ENCODE data around the gene EFHC1.
"Not testable (repeated sequence)": the region's sequence is repeated elsewhere in the genome, so short reads cannot be mapped to it uniquely, and the experiment has no call there.

EFHC1 gene

GRCh38 chr6:52417675-52418111 is 2.4 kb upstream of the EFHC1 start:
- no peaks in the 10 kb centered on the region for H3K27me3 ChIP-seq (ENCODE audit: low read depth, low read length)
- no peak overlapping the region for H3K4me3 ChIP-seq (ENCODE audit: low read depth in 1 of 2, low read length in 2 of 2)
- no peaks in the 10 kb centered on the region for H3K36me3 ChIP-seq (ENCODE audit: control insufficient read depth in 1 of 2, insufficient read depth in 2 of 2, low read length in 2 of 2)
- H3K9me3 ChIP-seq (ENCODE audit: control insufficient read depth in 1 of 2, low read length in 2 of 2) = no peaks in the 10 kb centered on the region
- H3K27ac ChIP-seq (ENCODE audit: low read length) = no peak overlapping the region
- H3K4me1 ChIP-seq (ENCODE audit: control insufficient read depth in 1 of 2, insufficient read depth in 2 of 2, low read length in 2 of 2) = peaks cover 0 to 23% of the 10 kb centered on the region in 2 donors

GRCh38 chr6:52418606-52419005 is 1.5 kb upstream of the EFHC1 start:
- Histone ChIP-seq H3K9me3 (ENCODE audit: control insufficient read depth in 1 of 2, low read length in 2 of 2) (no peaks in the 10 kb centered on the region), H3K4me1 (ENCODE audit: control insufficient read depth in 1 of 2, insufficient read depth in 2 of 2, low read length in 2 of 2) (peaks cover 0 to 23% of the 10 kb centered on the region in 2 donors), H3K27me3 (ENCODE audit: low read depth, low read length) (no peaks in the 10 kb centered on the region), H3K4me3 (ENCODE audit: low read depth in 1 of 2, low read length in 2 of 2) (no peak overlapping the region), H3K36me3 (ENCODE audit: control insufficient read depth in 1 of 2, insufficient read depth in 2 of 2, low read length in 2 of 2) (no peaks in the 10 kb centered on the region), H3K27ac (ENCODE audit: low read length) (no peak overlapping the region)

GRCh38 chr6:52420668-52421358 is 671 bp downstream of the EFHC1 start:
- Histone ChIP-seq H3K9me3 (ENCODE audit: control insufficient read depth in 1 of 2, low read length in 2 of 2) (no peaks in the 10 kb centered on the region), H3K36me3 (ENCODE audit: control insufficient read depth in 1 of 2, insufficient read depth in 2 of 2, low read length in 2 of 2) (peaks cover 0 to 5% of the 10 kb centered on the region in 2 donors), H3K4me3 (ENCODE audit: low read depth in 1 of 2, low read length in 2 of 2) (peak overlapping the region; percentile 96 to 97), H3K27ac (ENCODE audit: low read length) (peak overlapping the region; percentile 82), H3K4me1 (ENCODE audit: control insufficient read depth in 1 of 2, insufficient read depth in 2 of 2, low read length in 2 of 2) (peaks cover 0 to 23% of the 10 kb centered on the region in 2 donors), H3K27me3 (ENCODE audit: low read depth, low read length) (no peaks in the 10 kb centered on the region)

- Histone ChIP-seq H3K4me3 (ENCODE audit: low read depth in 1 of 2, low read length in 2 of 2) (no peak overlapping the region), H3K27me3 (ENCODE audit: low read depth, low read length) (no peaks in the 10 kb centered on the region), H3K27ac (ENCODE audit: low read length) (no peak overlapping the region), H3K9me3 (ENCODE audit: control insufficient read depth in 1 of 2, low read length in 2 of 2) (no peaks in the 10 kb centered on the region), H3K36me3 (ENCODE audit: control insufficient read depth in 1 of 2, insufficient read depth in 2 of 2, low read length in 2 of 2) (peaks cover 0 to 5% of the 10 kb centered on the region in 2 donors), H3K4me1 (ENCODE audit: control insufficient read depth in 1 of 2, insufficient read depth in 2 of 2, low read length in 2 of 2) (peaks cover 0 to 22% of the 10 kb centered on the region in 2 donors)
These were observed 2.0 kb downstream of the EFHC1 start for GRCh38 chr6:52422156-52422555.

- Histone ChIP-seq H3K27me3 (ENCODE audit: low read depth, low read length) (no peaks in the 10 kb centered on the region), H3K36me3 (ENCODE audit: control insufficient read depth in 1 of 2, insufficient read depth in 2 of 2, low read length in 2 of 2) (peaks cover 0 to 5% of the 10 kb centered on the region in 2 donors), H3K9me3 (ENCODE audit: control insufficient read depth in 1 of 2, low read length in 2 of 2) (no peaks in the 10 kb centered on the region), H3K4me1 (ENCODE audit: control insufficient read depth in 1 of 2, insufficient read depth in 2 of 2, low read length in 2 of 2) (peaks cover 0 to 16% of the 10 kb centered on the region in 2 donors), H3K27ac (ENCODE audit: low read length) (no peak overlapping the region), H3K4me3 (ENCODE audit: low read depth in 1 of 2, low read length in 2 of 2) (no peak overlapping the region)
These were observed 3.3 kb downstream of the EFHC1 start for GRCh38 chr6:52423448-52423847.

GRCh38 chr6:52423971-52424381 is 3.8 kb downstream of the EFHC1 start:
- Histone ChIP-seq H3K27ac (ENCODE audit: low read length) (no peak overlapping the region), H3K4me1 (ENCODE audit: control insufficient read depth in 1 of 2, insufficient read depth in 2 of 2, low read length in 2 of 2) (peaks cover 0 to 16% of the 10 kb centered on the region in 2 donors), H3K9me3 (ENCODE audit: control insufficient read depth in 1 of 2, low read length in 2 of 2) (no peaks in the 10 kb centered on the region), H3K27me3 (ENCODE audit: low read depth, low read length) (no peaks in the 10 kb centered on the region), H3K4me3 (ENCODE audit: low read depth in 1 of 2, low read length in 2 of 2) (no peak overlapping the region), H3K36me3 (ENCODE audit: control insufficient read depth in 1 of 2, insufficient read depth in 2 of 2, low read length in 2 of 2) (peaks cover 0 to 5% of the 10 kb centered on the region in 2 donors)

GRCh38 chr6:52424513-52424912 is 4.4 kb downstream of the EFHC1 start:
- H3K36me3 ChIP-seq (ENCODE audit: control insufficient read depth in 1 of 2, insufficient read depth in 2 of 2, low read length in 2 of 2) = peaks cover 0 to 5% of the 10 kb centered on the region in 2 donors
- no peak overlapping the region for H3K4me3 ChIP-seq (ENCODE audit: low read depth in 1 of 2, low read length in 2 of 2)
- H3K27me3 ChIP-seq (ENCODE audit: low read depth, low read length) = no peaks in the 10 kb centered on the region
- H3K4me1 ChIP-seq (ENCODE audit: control insufficient read depth in 1 of 2, insufficient read depth in 2 of 2, low read length in 2 of 2) = peaks cover 0 to 11% of the 10 kb centered on the region in 2 donors
- H3K9me3 ChIP-seq (ENCODE audit: control insufficient read depth in 1 of 2, low read length in 2 of 2) = no peaks in the 10 kb centered on the region
- peak overlapping the region; percentile 41 for H3K27ac ChIP-seq (ENCODE audit: low read length)

- no peaks in the 10 kb centered on the region for H3K9me3 ChIP-seq (ENCODE audit: control insufficient read depth in 1 of 2, low read length in 2 of 2)
- H3K4me1 ChIP-seq (ENCODE audit: control insufficient read depth in 1 of 2, insufficient read depth in 2 of 2, low read length in 2 of 2) = peaks cover 0 to under 1% of the 10 kb centered on the region in 2 donors
- H3K27me3 ChIP-seq (ENCODE audit: low read depth, low read length) = no peaks in the 10 kb centered on the region
- no peak overlapping the region for H3K4me3 ChIP-seq (ENCODE audit: low read depth in 1 of 2, low read length in 2 of 2)
- peaks cover 0 to 9% of the 10 kb centered on the region in 2 donors for H3K36me3 ChIP-seq (ENCODE audit: control insufficient read depth in 1 of 2, insufficient read depth in 2 of 2, low read length in 2 of 2)
- no peak overlapping the region for H3K27ac ChIP-seq (ENCODE audit: low read length)
These were observed 6.5 kb downstream of the EFHC1 start for GRCh38 chr6:52426667-52427066.

- H3K4me1 ChIP-seq (ENCODE audit: control insufficient read depth in 1 of 2, insufficient read depth in 2 of 2, low read length in 2 of 2); H3K9me3 ChIP-seq (ENCODE audit: control insufficient read depth in 1 of 2, low read length in 2 of 2); H3K4me3 ChIP-seq (ENCODE audit: low read depth in 1 of 2, low read length in 2 of 2); H3K27me3 ChIP-seq (ENCODE audit: low read depth, low read length); H3K27ac ChIP-seq (ENCODE audit: low read length): not testable (repeated sequence)
- H3K36me3 ChIP-seq (ENCODE audit: control insufficient read depth in 1 of 2, insufficient read depth in 2 of 2, low read length in 2 of 2) = peaks cover 3 to 16% of the 10 kb centered on the region in 2 donors
These were observed 13.2 kb downstream of the EFHC1 start for GRCh38 chr6:52433294-52433693.

GRCh38 chr6:52435345-52435744 is 15.2 kb downstream of the EFHC1 start:
- H3K27ac ChIP-seq (ENCODE audit: low read length) = no peak overlapping the region
- H3K27me3 ChIP-seq (ENCODE audit: low read depth, low read length) = no peaks in the 10 kb centered on the region
- no peaks in the 10 kb centered on the region for H3K9me3 ChIP-seq (ENCODE audit: control insufficient read depth in 1 of 2, low read length in 2 of 2)
- H3K36me3 ChIP-seq (ENCODE audit: control insufficient read depth in 1 of 2, insufficient read depth in 2 of 2, low read length in 2 of 2) = peaks cover 4 to 30% of the 10 kb centered on the region in 2 donors
- no peaks in the 10 kb centered on the region for H3K4me1 ChIP-seq (ENCODE audit: control insufficient read depth in 1 of 2, insufficient read depth in 2 of 2, low read length in 2 of 2)
- no peak overlapping the region for H3K4me3 ChIP-seq (ENCODE audit: low read depth in 1 of 2, low read length in 2 of 2)

GRCh38 chr6:52438926-52439325 is 18.8 kb downstream of the EFHC1 start:
- Histone ChIP-seq H3K4me3 (ENCODE audit: low read depth in 1 of 2, low read length in 2 of 2) (no peak overlapping the region), H3K9me3 (ENCODE audit: control insufficient read depth in 1 of 2, low read length in 2 of 2) (no peaks in the 10 kb centered on the region), H3K27me3 (ENCODE audit: low read depth, low read length) (no peaks in the 10 kb centered on the region), H3K4me1 (ENCODE audit: control insufficient read depth in 1 of 2, insufficient read depth in 2 of 2, low read length in 2 of 2) (no peaks in the 10 kb centered on the region), H3K27ac (ENCODE audit: low read length) (no peak overlapping the region), H3K36me3 (ENCODE audit: control insufficient read depth in 1 of 2, insufficient read depth in 2 of 2, low read length in 2 of 2) (peaks cover 4 to 30% of the 10 kb centered on the region in 2 donors)

- Histone ChIP-seq H3K4me1 (ENCODE audit: control insufficient read depth in 1 of 2, insufficient read depth in 2 of 2, low read length in 2 of 2) (no peaks in the 10 kb centered on the region), H3K27me3 (ENCODE audit: low read depth, low read length) (no peaks in the 10 kb centered on the region), H3K4me3 (ENCODE audit: low read depth in 1 of 2, low read length in 2 of 2) (no peak overlapping the region), H3K36me3 (ENCODE audit: control insufficient read depth in 1 of 2, insufficient read depth in 2 of 2, low read length in 2 of 2) (no peaks in the 10 kb centered on the region), H3K9me3 (ENCODE audit: control insufficient read depth in 1 of 2, low read length in 2 of 2) (peaks cover 0 to 8% of the 10 kb centered on the region in 2 donors), H3K27ac (ENCODE audit: low read length) (no peak overlapping the region)
These were observed 34.4 kb downstream of the EFHC1 start for GRCh38 chr6:52454556-52454955.

Data from muscle layer of duodenum (tissue), 2 donors.